ENCODE measurements around the gene HMG20B.
"Not testable (repeated sequence)": the region's sequence is repeated elsewhere in the genome, so short reads cannot be mapped to it uniquely, and the experiment has no call there.

The HMG20B gene

GRCh38 chr19:3572855-3573161 is at the start of gene HMG20B:
HMG20B (plus strand) TSS chr19:3572944; CDS start chr19:3573310, 366 bp downstream.
- DNase-seq (ENCODE audit: low spot score), result no peak

GRCh38 chr19:3523361-3524077 is 49.2 kb upstream of the HMG20B start:
- DNase-seq (ENCODE audit: low spot score), result no peak

- no peak for DNase-seq (ENCODE audit: low spot score)
These were observed 48.5 kb upstream of the HMG20B start for GRCh38 chr19:3524078-3524842.

- no peak for DNase-seq (ENCODE audit: low spot score)
These were observed 47.8 kb upstream of the HMG20B start for GRCh38 chr19:3524904-3525451.

- DNase-seq (ENCODE audit: low spot score), result no peak
These were observed 46.1 kb upstream of the HMG20B start for GRCh38 chr19:3526507-3527237.

GRCh38 chr19:3527238-3527910 is 45.4 kb upstream of the HMG20B start:
- no peak for DNase-seq (ENCODE audit: low spot score)

GRCh38 chr19:3528080-3528479 is 44.7 kb upstream of the HMG20B start:
- DNase-seq (ENCODE audit: low spot score), result no peak

GRCh38 chr19:3528539-3529211 is 44.1 kb upstream of the HMG20B start:
- DNase-seq (ENCODE audit: low spot score), result no peak

GRCh38 chr19:3529299-3529698 is 43.4 kb upstream of the HMG20B start:
- DNase-seq (ENCODE audit: low spot score), result not testable (repeated sequence)

- no peak for DNase-seq (ENCODE audit: low spot score)
These were observed 42.4 kb upstream of the HMG20B start for GRCh38 chr19:3530389-3530788.

GRCh38 chr19:3531716-3532115 is 41.0 kb upstream of the HMG20B start:
- DNase-seq (ENCODE audit: low spot score), result no peak

GRCh38 chr19:3532154-3532786 is 40.5 kb upstream of the HMG20B start:
- no peak for DNase-seq (ENCODE audit: low spot score)

GRCh38 chr19:3533033-3533432 is 39.7 kb upstream of the HMG20B start:
- DNase-seq (ENCODE audit: low spot score), result no peak

GRCh38 chr19:3533563-3534216 is 39.1 kb upstream of the HMG20B start:
- no peak for DNase-seq (ENCODE audit: low spot score)

- DNase-seq (ENCODE audit: low spot score), result no peak
These were observed 38.1 kb upstream of the HMG20B start for GRCh38 chr19:3534375-3535234.

- DNase-seq (ENCODE audit: low spot score), result no peak
These were observed 37.6 kb upstream of the HMG20B start for GRCh38 chr19:3535235-3535535.

GRCh38 chr19:3535563-3535965 is 37.2 kb upstream of the HMG20B start:
- no peak for DNase-seq (ENCODE audit: low spot score)

GRCh38 chr19:3535981-3536380 is 36.8 kb upstream of the HMG20B start:
- no peak for DNase-seq (ENCODE audit: low spot score)

- peak; percentile 38 for DNase-seq (ENCODE audit: low spot score)
These were observed 36.2 kb upstream of the HMG20B start for GRCh38 chr19:3536429-3537100.

Data from cerebellar cortex (tissue), 1 donor.